Measurements from ENCODE around the gene CA5B. TPM values are rescaled to one million over a fixed set of nuclear protein-coding genes. Genes with fewer than 3 reads are reported as not detected.

The CA5B gene
- total and polyA plus RNA-seq, 10 of the 15 experiments (the other 5 are each of a cell fraction or from before 2014, with no cell fraction given) = 1.2 to 6.0 (median 3.2) TPM

GRCh38 chrX:15769300-15769954 lies 31.4 kb downstream of the CA5B start (continued):
- TF ChIP-seq SMC3 (IDR thresholded peaks at IDR 0.05; ENCODE audit: borderline replicate concordance, low read length) (no peak), TCF7 (IDR thresholded peaks at IDR 0.05; ENCODE audit: borderline replicate concordance) (no peak), CREM (IDR thresholded peaks at IDR 0.05; ENCODE audit: low read depth) (no peak), POU2F2 (IDR thresholded peaks at IDR 0.05; ENCODE audit: borderline replicate concordance, low read depth, low read length) (no peak), NR2C1 (IDR thresholded peaks at IDR 0.05) (no peak), BMI1 (IDR thresholded peaks at IDR 0.05; ENCODE audit: borderline replicate concordance) (no peak), ZNF622 (IDR thresholded peaks at IDR 0.05) (no peak), IRF4 (IDR thresholded peaks at IDR 0.05; ENCODE audit: low read depth, low read length) (no peak), E2F8 (IDR thresholded peaks at IDR 0.05; ENCODE audit: low read depth, partially characterized antibody) (no peak), RAD21 (IDR thresholded peaks at IDR 0.05; ENCODE audit: insufficient read depth, low read depth, low read length) (no peak)

All from GM12878 (cell line).